ENCODE measurements around the gene VKORC1.

DNA sequence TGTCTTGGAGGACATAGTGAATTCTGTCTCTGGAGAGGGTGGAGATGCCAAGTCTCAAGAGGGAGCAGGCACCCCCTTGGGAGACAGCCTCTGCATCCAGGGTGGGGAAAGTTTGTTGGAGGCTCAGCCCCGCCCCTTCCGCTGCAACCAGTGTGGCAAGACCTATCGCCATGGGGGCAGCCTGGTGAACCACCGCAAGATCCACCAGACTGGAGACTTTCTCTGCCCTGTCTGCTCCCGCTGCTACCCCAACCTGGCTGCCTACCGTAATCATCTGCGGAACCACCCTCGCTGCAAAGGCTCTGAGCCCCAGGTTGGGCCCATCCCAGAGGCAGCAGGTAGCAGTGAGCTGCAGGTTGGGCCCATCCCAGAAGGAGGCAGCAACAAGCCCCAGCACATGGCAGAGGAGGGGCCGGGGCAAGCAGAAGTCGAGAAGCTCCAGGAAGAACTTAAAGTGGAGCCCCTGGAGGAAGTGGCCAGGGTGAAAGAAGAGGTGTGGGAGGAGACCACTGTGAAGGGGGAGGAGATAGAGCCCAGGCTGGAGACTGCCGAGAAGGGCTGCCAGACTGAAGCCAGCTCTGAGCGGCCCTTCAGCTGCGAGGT is 15.2 kb downstream of the VKORC1 start:
- TF ChIP-seq POLR2A (IDR thresholded peaks at IDR 0.05; ENCODE audit: low read length) (no peak), GATA1 (IDR thresholded peaks at IDR 0.05; ENCODE audit: low read depth, low read length) (no peak)

Data from erythroblast (primary cell).